CD4-positive, alpha-beta T cell treated with Interleukin-2 at 100 ng/mL for 4 hours (primary cell): ENCODE results near the gene MBNL2.

Source experiments
- DNase-seq: peaks from one replicate; pipeline ENCODE4 v3.0.0-alpha.2; 2020; ENCODE audit warnings: low spot score

Gene MBNL2

DNA sequence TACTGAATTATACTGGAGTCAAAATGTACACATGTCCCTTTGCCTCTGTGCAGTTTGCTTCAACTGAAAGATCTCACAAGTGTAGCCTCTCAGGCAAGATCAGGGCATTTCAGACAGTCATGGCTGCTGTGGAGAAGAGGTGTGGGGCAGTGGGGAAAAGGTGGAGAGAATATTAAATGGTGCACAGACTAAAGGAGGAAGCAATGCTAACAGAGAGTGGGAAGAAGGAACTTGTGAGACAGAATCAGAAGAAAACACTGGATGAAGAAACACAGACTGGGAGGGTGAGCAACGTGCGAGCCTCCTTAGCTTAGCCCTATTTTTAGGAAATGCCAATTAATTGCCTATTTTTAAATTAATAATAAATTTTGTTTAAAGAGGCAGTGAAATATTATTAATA, 162.2 kb downstream of the MBNL2 start:
- DNase-seq = no peak

DNA sequence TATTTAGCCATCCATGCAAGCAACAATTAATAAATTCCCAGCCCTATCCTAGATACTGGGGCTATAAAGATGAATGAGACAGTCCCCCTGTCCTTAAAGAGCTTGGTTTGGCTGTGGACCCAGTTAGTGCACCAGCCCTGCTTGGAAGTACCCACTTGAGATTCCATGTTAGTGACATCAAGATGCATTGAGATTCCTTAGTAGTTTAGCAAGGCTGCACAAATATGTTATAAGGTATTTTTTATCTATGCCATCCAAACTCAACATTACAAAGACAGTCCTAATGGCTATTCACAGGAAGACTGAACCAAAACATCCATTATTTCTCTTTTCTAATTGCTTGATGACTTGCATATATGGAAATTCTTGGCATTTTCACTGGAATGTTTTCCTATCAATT, 163.0 kb downstream of the MBNL2 start:
- no peak for DNase-seq

DNA sequence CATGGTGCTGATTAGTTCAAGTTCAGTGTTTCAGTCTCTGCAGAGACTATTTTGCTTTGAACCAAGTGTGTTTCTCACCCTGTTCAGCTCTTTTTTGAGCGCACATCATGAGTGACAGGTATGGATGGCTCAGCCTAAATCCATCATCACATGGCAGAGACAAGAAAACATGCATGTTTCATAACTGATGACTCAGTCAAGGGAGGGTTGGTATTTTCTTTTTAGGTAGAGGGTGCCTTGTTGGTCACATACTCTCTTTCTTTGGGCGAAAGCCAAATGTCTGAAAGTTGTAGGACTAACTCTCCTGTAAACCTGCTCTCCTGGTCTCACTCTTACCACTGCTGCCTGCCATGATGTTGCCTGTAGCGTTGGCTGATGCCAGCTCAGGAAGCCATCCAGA, 163.7 kb downstream of the MBNL2 start:
- DNase-seq = no peak

DNA sequence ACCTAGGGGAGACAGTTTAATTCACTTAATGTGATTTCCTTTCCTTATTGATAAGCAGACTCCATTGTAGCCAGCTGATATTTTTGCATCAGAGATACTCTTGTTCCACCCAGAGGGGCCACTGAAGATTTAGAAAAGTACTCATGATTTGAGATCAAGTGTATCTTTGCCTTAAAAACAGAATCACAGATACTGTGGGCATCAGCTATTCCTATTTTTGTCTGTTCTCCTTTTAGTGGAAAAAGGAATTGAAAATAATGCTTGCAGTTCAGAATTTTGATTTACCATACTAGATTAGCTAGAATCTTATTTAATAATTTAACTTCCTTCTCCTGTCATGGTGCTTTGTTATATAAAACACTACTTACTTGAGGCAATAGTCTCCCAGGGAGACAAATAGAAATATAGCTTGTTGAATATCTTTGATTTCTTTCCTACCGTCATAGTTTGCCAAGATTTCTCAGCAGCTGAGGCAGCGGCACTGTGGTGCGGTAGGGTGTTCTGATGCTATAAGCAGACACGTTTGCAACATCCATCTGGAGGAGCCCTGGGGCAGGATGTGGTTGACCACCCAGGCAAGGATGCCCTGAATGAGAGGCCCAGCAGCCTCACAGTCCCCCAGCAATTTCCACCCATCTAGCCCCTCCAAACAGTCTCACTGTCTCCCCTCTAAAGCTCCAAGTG, 164.8 kb downstream of the MBNL2 start:
- DNase-seq = no peak

DNA sequence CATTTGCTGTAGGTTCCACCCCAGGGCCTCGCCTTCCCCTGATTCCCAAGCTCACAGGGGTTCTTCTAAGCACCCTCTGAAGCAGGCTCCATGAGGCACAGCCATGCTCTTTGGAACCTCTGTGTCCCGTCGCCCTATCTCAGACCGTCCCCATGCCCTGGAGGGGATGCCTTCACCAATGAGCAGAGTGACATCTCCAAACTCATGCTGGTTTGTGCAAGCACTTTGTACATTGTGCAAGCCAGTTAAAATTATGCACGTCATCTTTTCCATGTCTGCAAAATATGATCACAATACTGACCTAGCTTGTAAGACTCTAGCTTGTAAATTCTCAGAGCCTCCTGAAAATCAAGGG, 165.3 kb downstream of the MBNL2 start:
- DNase-seq = no peak

DNA sequence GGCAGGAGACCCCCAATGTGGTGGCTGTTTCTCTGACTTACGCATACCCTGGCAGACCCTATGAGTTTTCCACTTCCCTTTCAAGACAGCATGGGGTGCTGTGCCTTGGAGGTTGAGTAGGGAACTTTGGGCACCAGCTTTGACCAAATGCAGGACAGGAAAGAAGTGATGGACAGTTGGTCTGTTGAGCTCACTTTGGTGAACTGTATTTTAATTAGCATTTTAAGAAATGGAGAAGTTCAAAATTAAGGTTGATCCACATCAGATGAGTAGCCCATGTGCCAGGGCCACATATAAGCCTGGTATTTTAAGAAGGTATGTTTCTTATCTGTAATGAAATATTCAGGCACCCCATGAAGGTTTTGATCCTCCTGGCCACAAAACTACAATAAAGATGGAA, 165.8 kb downstream of the MBNL2 start:
- DNase-seq = no peak

DNA sequence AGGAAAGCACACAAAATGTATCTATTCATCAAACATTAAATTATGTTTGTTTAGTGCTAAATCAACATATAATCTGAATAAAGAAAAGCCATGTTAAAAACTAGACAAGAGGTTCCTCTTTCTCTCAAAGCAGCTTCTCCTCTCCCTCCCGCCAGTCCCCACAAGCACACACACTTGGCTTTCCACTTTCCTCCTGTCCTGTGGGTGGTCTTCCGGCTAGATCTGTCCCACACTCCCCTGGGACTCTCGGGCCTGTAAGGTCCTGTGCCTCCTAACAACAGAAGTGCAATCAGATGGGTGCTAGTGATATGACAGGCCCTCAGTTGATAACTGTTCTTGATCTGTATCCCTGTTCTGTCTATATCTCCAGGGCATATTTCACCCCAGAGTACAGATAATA, 166.2 kb downstream of the MBNL2 start:
- no peak for DNase-seq

DNA sequence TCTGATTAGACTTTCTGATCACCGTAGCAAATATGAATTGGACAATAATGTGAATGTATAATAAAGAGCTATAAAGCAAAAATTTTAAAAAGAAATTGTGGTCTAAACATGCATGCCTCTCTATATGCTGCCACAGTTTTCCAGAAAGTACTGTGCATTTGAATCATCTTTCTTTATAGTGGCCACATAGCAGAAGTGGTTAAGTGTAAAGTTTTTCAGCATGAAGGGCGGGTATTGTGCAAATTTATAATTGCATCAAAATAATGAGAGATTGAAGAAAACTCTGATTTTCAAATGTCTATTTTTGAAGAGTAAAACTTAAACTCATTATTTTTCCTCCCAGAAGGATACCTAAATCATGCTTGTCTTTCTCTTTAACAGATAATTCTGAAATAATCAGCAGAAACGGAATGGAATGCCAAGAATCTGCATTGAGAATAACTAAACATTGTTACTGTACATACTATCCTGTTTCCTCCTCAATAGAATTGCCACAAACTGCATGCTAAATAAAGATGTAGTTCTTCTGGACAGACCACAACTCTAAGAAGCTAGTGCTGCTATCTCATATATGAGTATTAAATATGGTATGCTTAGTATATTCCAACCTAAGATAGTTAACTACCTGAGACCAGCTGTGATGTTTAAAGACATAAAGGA, 168.9 kb downstream of the MBNL2 start:
- no peak for DNase-seq

DNA sequence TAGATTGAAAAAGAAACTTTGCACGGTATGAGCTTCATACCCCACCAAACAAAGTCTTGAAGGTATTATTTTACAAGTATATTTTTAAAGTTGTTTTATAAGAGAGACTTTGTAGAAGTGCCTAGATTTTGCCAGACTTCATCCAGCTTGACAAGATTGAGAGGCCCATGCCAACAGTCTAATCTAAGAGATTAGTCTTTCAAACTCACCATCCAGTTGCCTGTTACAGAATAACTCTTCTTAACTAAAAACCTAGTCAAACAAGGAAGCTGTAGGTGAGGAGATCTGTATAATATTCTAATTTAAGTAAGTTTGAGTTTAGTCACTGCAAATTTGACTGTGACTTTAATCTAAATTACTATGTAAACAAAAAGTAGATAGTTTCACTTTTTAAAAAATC, 169.9 kb downstream of the MBNL2 start:
- no peak for DNase-seq

DNA sequence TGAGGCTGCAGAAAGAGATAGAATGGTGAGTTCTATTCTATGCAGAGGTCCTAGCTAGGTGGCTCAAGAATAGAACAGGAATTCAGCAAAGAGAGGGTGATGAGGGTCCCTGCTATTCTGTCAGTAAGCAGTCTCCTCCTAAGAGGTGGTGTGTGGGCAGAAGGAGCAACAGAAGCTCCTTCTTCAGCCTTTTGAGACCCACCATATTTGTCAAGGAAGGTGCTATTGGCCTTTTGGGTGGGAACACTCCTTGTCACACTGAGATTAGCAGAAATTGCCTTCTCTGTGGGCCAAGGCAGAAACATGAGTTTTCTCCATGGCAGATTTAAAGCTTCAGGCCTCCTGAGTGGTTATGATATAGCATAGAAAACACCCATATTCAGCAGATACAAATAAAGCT, 172.4 kb downstream of the MBNL2 start:
- no peak for DNase-seq

DNA sequence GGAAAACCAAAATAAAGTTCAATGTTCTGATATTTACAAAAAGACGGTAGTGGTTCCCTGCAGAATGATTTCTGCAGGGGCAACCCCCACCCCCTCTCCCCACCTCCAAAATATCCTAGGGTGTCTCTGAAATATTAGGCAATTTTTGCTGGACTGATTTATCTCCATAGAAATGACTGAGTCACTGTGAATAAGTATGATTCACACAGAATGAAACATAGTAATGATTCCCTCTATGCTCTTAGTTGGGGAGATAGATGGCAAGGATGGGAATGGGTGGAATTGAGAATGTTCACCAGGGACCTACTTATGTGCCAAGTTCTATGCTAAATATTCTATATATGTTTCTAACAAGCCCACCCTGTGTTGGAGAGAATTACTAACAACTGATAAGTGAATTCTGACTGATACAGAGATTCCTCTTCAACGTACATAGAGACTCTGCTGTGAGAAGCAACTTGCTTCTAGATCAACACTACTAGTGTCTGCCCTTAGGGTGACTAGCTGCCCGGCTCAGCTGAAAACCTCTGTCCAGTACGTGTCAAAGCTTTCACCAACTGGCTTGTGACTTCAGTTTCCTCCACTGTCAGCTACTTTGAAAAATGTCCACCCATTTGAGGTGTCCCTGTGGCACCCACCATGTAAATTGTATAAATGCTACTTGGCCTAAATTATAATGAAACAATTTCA, 173.5 kb downstream of the MBNL2 start:
- no peak for DNase-seq

DNA sequence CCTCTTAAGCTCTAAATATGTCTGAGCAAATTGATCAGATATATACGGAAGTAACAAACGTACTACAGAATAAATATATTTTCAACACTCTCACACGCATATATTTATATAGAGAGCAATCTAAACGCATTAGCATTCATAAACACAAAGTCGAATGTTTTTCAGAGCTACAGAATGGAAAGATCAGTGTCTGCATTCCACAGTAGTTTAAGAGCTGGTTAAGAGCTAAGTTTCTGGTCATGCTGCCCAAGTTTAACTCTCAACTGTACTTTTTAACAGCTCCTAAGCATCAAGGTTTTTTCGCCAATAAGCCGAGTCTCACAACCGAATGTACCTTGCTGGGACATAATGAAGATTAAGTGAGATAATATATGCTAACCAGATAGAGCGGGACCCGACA, 175.1 kb downstream of the MBNL2 start:
- no peak for DNase-seq

DNA sequence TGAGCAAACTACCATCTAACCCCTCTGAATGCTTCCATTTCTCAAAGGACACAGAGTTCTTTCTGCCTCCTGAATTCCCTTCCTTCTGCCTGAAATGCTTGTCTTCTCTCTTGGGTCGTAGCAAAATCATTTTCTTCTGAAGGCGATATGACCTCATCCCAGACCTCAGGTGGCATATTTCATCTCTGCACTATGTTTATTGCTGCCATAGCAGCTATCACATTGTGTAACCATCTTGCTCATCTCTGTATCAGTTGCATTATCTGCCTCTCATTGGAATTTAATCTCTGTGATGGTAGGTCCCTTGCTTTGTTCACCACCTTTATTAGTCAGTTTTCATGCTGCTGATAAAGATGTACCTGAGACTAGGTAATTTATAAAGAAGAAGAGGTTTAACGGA, 179.3 kb downstream of the MBNL2 start:
- DNase-seq = no peak

DNA sequence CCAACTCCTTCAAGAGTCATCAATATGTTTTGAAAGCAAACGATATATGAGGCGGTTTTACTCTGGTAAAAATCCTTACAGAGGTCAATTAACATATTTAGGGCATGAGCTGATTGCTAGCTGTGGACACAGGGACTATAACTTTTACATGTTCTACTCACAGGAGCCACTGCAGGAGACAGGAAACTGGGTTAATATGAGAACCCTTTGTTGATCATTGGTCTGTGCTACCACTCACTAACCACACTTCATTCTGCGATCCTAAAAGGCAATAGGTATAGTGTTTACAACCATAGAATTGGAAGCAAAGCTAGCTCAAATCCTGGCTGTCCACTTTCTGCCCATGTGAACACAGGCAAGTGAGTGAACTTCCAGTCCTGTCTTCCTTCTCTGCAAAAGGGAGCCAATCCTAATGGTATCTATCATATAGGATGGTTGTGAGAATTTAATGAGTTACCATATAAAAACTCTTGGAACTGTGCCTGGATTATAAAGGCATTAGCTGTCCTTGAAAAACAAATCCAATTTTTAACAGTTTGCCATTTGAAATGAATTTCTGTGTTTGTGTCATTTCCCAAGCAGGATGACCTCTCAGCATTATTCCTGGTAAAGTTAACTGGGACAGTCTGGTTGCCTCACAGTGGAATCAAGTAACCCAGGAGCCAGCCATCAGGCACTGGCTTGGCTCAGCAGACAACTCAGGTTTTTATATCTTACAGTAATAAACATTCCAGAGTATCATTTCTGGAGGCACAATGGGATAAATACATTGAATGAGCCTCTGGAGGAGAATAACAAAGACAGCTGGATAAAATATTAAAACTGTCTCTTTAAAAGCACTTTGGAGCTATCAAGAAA, 182.0 kb downstream of the MBNL2 start:
- no peak for DNase-seq

DNA sequence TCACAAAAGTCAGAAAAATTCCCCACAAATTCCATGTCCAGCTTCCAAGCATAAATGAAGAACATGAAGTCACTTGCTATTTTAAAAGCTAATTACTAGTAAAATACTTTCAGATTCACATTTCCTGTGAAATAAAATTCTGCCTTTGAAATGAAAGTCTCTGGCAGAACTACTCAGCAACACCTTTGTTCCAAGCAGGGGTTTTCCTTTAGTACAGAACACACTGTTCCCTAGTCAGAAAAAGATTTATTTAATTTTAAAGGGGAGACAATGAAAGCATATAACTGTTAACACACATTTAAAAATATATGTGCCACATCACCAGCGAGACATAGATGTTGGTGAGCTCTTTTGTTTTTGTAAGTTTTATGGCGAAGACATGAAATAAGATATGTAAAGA, 185.4 kb downstream of the MBNL2 start:
- no peak for DNase-seq

DNA sequence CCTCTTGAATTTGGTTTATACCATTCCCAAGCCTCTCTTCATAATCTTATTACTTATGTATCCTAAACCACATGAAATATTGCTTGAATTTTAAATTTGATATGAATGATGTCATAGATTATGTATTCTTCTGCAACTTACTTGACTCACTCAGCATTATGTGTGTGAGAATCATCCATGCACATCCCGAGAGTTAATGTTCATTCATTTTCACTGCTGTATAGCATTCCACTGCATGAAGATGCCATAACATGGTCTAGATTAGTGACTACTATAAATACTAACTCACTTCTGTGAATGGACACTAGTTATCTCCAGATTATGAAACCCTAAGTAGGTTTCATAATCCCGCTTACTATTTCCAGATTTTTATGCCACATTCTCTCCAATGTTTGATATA, 186.8 kb downstream of the MBNL2 start:
- DNase-seq = no peak

DNA sequence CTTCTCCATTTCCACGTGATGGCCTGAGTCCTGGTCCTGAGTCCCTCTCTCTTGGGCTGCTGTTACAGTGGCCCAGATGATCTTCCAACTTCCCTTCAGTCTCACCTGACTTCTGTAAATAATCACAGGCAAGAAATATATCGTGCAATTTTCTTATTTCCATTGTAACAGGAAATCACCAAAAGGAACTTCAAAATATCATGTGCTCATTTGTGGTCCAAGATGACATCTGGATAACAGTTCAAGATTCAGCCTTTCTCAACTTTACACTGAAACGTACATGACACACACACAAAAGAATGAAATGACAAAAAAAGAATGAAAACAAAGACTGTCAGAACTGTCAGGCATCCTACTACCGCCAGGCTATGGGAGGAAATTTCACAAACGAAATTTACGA, 189.9 kb downstream of the MBNL2 start:
- DNase-seq = no peak

DNA sequence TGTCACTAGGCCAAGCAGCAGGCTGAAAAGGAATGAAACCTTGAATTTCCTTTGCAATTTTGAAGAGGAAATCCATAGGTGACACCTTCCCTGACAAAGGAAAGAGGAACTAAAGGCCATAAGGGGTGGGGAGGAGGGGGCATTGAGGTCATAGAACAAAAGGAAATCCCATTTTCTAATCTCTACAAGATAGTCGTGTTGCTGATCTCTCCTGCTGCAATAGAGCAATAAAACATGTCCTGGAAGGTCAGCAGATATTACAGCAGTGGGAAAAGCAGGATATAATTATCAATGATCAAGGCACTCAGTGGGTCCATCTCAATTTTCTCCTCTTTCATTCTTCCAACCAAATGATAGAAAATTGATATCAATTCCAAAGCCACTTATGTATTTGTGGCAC, 191.6 kb downstream of the MBNL2 start:
- DNase-seq = no peak

DNA sequence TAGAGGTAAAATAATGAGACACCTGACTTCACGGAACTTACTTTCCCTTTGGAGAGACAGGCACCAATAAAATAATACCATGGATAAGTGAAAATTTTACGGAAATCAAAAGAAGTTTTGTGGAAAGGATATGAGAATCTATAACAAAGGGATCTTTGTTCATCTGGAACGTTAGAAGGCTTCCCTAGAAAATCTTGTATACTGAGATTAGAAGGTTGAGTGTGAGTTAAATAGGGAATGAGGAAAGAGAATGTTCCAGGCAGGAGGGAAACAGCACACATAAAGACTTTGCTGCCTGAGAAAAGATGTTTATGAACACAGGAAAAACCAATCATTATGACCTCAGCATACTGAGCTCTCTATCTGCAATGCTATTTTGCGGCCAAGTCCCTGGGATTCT, 192.3 kb downstream of the MBNL2 start:
- no peak for DNase-seq

DNA sequence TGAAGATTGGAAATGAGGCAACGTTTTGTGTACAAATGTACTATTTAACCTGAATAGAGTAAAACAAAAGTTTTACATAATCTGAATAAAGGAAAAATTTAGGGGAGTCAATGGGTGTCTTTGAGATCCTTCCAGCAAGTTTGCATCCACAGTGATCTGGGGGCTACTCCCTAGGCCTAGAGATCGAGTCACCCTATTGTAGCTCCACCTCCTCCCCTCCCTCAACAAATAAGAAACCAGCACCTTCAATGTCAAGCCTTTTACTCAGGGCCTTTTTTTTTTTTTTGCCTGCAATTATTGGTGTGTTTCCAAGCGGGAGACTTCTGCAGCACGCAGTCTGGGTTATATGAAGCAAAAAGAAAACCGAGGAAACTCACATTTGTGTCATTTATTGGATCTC, 195.6 kb downstream of the MBNL2 start:
- no peak for DNase-seq

DNA sequence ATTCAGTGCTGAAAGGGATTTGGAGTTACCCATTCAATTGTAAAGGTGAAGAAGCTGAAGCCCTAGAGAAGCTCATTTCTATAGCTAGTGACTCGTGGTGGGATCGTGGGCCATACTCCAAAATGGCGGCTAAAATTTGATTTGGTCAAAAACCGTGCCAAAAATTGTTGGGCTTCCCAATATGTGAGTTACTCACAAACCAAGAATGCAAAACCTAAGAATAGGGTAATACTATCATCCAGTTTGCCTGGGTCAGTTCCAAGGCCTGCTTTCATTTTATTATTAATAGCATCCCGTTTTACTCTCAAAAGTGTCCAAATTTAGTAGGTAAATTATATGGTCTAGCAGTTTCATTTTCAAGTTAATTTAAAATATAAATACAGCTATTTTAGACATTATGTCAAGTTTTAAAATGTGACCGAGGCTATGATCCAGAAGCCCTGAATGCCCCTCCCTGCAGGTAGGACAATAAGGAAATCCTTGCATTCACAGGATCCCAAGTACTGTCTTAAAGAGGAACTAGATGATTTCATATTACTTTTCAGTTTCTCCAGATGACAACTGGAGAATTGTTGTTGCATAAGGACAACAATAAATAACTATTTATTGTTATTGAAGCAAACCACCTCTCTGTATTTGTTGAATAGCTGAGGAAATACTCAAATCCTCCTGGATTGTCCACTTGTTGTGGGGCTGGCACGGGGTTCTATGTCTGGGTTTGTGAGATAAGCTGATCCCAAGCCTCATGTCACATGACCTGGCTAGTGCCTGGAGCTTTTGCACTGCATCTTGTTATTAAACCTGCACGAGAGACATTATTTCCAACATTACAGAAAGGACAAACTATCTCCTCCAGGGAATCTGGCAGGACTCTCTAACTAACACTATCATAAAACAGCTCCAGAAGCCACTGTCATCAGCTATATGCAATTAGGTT, 200.3 kb downstream of the MBNL2 start:
- DNase-seq = no peak
